Measurements from ENCODE around the gene SHLD2.
"Not testable (repeated sequence)": the region's sequence is repeated elsewhere in the genome, so short reads cannot be mapped to it uniquely, and the experiment has no call there.

SHLD2 gene

GRCh38 chr10:87222789-87223188 lies 127.8 kb downstream of the SHLD2 start:
- not testable (repeated sequence) for DNase-seq

- DNase-seq = not testable (repeated sequence)
Measured at GRCh38 chr10:87225148-87225547, 130.1 kb downstream of the SHLD2 start, which contains the start of gene NUTM2A. Gene NUTM2A (plus strand): TSS chr10:87225448. CDS start chr10:87225831, 383 bp downstream.

DNA sequence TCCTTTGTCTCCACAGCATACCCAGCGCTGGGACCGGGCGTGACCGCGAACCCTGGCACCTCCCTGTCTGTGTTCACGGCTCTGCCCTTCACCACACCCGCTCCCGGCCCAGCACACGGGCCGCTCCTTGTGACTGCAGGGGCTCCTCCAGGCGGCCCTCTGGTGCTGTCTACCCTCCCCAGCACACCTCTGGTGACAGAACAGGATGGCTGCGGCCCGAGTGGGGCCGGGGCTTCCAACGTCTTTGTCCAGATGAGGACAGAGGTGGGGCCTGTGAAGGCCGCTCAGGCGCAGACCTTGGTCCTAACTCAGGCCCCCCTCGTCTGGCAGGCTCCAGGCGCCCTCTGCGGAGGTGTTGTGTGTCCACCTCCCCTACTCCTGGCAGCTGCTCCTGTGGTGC lies 133.2 kb downstream of the SHLD2 start:
- not testable (repeated sequence) for DNase-seq

DNA sequence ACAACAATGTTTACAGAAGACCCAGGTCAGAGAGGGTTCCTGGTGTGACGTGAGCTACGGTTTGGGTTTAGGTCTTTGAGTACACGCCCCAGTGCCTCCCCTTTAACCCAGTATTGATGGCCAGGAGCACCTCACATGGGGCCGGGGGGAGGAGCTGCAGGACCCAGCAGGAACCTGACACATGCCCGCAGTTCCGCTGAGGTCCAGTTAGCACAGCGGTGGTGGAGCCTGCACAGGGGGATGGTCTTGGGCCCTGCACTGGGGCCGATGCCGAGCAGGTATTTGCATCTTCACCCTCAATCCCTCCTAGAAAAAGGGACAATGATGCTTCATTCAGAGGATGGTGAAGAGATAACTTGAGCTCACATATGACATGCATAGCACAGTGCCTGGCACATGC lies 134.2 kb downstream of the SHLD2 start:
- DNase-seq = not testable (repeated sequence)

GRCh38 chr10:87234854-87235253 lies 139.8 kb downstream of the SHLD2 start:
- not testable (repeated sequence) for DNase-seq

- DNase-seq = not testable (repeated sequence)
Measured at GRCh38 chr10:87237244-87237643, 142.2 kb downstream of the SHLD2 start.

DNA sequence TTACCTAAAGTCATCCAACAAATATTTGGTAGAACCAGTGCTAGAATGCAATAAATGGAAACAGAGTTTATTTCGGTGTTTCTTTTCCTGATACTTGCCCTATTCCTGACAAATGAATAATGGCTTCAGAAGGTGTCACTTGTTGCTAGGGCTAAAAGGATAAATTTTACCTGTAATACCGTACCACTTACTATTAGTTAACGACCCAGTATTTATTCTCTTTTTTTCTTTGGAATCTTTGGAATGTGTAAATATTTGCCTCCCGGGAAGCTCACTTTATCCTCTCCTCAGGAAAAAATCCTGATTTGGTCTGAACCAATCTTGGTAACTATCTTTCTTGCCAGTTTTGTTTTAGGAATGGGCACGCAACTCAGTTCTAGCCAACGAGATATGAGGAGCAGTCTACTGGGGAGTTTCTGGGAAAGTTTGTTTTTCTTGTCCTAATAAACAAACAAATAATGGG lies 144.4 kb downstream of the SHLD2 start:
- DNase-seq = not testable (repeated sequence)

Data from NCI-H1417 treated with DMSO at 0.1 percent for 48 hours (cell line).